HG03060 (cell line): Measurements from ENCODE around the gene SLC40A1.

Source experiments
- ATAC-seq: cut with Tn5 transposase; IDR thresholded peaks from one replicate; pipeline ENCODE4 v1.9.1; 2021; ENCODE audit warnings: low read depth, moderate number of reproducible peaks; ENCODE audit not compliant: unreplicated experiment

The SLC40A1 gene

DNA sequence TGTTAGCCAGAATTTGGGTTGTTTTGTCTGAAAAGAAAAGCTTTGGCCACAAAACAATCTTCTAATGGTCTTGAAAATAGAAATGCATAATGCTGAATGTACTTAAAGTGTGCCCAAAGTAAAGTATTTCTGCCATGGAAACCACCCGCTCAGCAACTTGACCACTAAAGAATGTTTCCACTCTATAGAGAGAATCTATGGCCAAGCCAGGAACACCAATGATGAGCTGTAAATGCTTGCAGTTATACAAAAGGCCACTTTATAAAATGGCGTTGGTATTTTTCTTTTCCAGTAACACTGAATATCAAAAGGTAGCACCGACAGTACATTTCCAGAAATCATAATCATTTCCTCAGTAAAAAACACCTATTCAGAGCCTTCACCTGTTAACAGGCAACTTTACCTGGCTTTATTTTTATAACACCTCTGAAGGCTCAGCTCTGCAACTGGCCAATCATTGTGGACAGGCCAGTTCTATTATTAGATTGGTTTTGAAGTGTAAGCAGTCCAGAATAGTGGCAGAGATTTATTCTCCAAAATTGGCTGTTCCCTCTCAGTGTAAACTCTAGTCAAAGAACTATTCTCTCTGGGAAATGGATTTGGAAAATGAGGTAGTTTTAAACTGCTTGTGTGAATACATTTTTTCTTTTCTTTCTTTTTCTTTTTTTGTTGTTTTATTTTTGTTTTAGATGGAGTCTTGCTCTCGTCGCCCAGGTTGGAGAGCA is 36.1 kb downstream of the SLC40A1 start:
- ATAC-seq, result no peak

DNA sequence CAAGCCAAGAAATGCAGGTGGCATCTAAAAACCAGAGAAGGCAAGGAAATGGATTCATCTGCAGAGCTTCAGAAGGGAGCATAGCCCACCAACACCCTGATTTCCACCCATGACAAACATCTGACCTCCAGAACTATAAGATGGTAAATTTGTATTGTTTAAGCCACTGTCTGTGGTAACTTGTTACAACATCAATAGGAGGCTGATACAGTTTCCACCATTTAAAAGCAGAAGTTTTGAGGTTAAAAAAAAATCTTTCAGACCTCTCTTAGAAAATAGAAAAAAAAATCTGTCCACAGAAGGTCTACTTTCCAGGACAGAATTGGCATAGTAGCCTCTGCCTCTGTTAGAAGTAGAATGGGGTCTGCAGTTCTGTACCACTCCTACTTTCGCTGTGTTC is 37.2 kb downstream of the SLC40A1 start:
- no peak for ATAC-seq

DNA sequence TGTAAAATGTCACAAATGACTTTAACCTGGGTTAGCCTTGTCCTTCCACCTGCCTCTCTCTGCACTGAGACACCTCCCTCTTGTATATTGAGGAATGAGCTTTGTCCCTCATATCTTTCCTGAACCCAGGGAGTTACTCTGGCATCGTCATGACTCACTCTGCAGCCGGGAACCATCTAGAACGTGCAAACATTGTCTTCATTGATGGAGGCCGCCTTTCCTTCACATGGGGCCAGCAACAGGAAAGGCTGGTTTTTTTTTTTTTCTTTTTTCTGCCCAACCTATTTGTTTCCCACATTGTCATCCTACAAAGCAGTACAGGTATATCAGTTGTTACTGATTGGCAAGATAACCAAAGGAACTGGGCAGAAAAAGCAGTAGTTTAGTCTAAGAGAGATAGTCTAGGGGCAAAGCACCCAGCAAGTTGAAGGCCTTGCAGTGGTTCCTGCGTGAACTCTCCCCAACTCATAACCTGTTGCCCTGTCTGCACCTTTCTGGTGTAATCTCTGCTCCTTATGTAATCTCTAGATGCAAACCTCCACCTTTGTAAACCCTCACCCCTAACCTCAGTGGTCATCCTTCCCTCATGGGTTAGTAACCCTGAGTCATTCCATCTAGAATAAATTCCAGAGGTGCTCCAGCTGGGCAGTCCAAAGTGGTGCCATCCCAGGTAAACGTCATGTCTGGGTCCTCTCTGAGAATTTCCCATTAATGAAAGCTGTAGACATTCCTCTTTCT is 38.3 kb downstream of the SLC40A1 start:
- no peak for ATAC-seq

DNA sequence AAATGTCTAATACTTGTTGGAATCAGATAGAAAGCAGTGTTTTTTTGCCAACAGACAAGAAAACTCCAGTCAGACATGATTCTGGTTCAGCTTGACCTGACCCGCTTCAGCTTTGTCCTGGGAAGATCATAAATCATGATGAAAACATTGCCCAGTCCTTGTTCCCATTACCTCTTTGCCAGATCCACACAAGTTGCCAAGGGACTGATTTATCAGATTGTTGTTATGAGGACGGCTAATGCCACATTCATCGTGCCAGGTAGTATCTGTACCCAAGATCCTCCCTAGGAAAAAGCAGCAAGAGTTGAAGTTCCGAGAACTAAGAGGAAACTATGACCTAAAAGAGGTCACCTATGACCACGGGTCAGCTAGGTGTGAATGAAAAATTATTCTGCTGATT is 39.0 kb downstream of the SLC40A1 start:
- no peak for ATAC-seq

DNA sequence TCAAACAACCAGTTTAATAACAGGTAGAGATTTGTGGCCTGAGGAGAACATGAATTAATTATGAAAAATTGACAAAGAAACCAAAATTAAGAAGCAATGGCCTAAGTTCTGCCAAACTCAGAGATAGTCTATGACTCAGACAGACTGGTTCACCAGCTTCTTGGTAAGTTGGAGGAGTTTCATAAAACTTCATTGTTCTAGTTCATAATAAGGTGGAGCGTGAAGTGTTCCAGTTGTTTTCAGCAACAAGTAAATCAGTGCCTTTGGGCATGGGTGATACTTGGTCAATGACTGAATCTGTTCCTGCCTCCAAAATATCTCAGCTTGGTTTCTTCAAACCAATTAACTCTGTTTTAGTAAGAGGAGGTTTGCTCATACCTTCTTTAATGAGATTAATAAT is 40.0 kb downstream of the SLC40A1 start:
- ATAC-seq, result no peak

DNA sequence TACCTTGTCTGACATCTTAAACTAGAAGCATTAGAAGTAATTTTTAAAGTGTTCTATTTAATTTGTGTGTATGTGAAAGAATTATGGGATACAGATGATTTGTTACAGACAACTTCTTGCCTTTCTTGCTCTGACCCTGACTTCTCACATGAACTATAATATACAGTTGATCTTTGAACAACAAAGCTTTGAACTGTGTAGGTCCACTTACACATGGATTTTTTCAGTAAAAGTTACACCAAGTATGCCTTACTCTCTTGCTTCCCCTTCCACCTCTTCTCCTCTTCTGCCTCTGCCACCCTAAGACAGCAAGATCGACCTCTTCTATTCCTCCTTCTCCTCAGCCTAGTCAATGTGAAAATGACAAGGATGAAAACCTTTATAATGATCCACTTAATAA is 42.2 kb downstream of the SLC40A1 start:
- no peak for ATAC-seq

DNA sequence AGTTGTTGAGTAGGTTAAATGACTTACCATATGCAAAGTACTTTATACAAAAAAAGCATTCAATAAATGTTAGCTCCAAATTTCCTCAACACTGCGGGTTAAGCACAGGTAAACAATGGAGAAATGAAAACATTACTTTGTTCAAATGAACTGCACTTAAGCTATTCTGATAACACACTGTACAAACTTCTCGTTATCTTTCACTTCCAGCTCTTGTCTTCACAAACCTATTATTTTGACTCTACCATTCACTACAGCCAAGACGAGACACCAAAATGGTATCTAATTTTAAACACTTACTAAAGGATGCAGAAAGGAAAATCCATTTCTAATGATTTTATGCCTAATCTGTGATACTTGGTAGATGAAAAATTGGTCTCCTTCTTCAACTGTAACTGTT is 43.8 kb downstream of the SLC40A1 start:
- no peak for ATAC-seq

DNA sequence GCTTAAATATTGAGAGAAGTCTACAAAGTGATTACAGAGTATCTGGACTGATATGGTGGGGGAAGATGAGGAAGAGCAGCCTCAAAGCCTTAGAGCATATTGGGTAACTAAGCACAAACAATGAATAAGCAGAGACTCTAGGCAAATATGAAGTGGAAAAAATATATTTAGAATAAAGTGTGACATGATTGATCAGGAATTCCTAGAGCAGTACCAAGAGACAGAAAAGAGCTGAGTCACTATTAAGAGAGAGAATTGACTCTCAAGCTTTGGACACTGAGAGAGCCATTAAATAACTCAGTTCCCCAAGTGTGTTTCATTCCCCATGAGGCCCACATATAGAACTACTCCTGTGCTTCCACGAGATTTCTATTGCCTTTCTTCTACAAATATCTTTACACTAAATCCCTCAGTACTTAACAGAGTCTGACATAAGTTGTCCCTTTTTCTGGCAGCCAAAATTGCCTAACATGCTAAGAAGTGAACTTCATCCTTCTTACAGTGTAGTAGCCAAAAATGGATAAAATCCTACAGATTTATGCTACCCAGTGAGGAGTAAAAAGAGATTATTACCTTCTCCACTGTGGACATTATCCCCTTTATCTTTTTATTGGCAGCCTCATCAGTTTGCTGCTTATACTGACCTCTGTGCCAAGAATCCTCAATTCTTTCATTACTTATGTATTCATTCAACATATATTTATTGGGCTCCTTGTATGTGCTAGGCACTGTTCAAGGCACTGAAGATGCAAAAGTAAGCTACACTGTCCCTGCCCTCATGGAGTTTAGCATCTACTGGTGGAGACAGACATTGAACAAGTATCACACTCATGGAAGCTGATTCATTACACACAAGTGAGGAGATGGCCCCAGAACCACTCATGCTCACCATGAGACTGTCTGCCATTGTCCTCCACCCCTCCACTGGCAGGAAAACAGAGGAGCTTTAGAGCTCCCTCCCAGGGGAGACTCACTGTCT is 45.4 kb downstream of the SLC40A1 start:
- no peak for ATAC-seq

DNA sequence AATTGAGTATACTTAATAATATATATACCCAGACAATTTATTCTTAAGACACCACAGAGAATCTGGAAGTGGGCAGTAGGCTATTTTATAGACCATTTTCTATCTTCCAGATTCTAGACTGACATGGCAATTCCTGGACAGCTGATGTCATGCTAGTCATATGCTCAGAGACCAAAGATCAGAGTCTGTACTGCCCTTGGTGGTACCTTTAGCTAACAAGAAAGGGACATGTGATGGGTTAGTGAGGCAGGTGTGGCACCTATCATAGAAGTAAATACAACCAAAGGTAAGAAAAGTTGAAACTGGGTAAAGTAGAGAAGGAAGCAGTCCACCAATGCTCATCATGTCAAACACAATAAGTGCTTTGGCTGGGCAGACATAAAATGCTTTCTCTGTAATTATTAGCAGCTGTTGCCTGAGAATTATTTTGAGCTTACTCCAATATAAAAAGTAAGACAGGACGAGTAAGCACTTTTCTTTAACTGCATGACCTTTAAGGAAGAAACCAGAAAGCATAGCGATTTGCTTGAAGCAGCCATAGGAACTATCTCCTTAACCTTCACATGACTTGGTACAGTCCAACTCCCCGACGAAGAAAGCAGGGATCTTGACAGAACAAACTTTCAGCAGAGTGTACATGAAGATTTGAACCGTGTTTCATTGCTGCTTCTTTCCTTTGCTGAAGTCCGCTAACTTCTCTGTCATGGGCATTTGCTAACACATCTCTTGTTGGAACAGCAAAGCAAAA is 47.1 kb downstream of the SLC40A1 start:
- ATAC-seq, result no peak

DNA sequence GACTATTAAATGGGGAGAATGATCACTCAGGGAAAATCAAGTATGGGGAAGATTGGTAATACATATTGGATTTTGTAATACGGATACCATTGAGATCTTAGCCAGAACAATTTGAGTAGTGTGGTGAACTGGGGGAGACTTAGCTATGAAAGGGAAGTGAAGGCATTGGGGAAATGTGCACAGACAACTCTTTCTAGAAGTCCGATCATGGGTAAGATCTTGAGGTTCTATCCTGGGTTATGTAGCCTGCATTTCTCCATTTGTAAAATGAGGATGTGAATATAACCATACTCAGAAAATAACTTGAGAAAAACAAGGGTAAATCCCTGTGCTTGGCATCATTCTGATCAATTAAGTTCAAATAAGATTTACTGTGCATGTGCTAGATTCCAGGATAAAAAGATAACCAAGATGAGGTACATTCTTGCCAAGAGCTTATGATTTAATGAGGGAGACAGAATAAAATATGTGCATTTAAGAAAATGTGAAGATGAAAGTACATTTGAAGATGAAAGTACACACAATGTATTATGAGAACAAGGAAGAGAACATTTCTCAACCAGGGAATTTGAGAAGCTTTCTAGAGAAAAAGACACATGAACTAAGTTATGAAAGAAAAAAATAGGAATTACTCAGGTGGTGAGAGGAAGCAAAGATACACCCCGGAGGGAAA is 49.5 kb downstream of the SLC40A1 start:
- ATAC-seq, result no peak

DNA sequence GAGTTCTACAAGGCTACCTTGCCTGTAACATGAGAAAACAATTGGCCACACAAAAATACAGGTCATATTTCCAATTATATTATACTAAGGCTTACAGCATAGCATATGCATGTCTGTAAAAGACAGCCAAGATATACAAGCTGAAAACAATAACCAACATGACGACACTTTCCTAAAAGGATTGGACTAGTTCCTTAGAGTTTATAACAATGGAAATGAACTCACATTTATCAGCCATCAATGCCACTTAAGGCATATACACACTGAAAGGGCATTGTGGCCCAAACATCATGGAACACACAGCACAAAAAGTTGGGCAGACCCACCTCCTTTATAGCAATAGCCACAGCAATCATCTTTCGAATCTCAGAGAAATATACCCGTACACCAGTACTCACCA is 52.0 kb downstream of the SLC40A1 start:
- no peak for ATAC-seq

DNA sequence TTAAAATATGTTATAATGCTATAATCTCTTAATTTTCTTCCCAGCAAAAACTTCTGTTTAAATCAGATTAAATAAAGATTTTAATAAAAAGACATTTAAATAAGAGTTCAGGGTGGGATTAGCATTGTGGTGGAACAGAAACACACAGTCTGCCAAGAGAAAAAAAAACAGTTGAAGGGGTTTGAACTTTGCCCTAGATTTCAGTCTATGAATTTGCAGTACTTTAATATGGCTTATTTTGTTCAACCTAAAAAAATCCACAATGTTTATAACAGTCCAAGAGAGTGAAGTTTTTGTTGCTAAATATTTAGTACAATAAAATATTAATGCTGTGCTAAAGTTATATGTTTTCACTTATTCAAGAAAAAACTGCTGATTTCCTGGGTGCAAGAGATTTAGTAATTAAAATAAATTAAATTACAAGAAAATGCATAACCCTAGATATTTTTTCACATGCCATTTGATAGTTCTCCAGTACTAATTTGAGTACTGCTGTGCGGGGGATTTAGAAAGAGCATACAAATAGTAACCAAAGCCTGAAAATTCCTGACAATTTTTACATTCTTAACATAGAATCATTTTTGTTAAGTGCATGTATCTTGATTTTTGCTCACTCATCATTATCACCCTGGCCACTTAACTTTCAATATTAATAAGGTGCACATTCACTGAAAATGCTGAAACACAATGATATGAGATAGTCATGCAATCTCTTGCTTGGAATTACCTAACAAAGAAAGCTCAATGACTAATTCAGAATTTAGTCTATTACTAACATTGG is 52.6 kb downstream of the SLC40A1 start:
- no peak for ATAC-seq

DNA sequence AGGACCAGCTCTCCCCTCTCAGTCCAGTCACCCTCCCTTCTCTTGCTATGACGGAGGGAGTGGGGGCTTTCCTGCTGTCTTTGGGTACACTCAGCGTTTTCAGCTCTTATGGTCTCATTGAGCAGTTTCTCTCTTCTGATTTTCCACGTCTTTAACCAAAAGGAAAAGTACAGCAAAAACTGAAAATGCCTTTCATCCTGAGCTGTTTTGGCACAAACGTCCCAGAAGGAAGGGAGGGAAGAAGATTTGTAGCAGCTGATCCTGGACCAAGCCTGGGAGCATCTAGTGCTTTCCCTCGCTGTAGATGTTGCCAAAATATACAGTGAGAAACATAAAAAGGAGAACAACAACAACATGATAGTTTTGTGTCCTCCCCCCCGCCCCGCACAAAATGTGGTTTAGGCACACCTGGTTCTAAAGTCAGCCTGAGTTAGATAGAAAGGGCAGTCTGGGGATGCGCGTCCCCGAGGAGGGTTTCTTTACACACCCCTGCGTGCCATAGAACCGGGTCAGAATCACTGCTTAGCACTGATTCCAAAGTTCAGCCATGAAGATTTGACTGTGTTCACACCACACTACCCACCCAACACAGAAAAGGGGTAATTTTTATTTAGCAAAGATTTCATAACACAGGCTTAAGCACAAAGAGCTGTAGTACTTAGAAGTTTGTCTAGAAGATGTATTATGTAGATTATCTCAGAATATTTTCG is 53.4 kb downstream of the SLC40A1 start:
- ATAC-seq, result no peak

DNA sequence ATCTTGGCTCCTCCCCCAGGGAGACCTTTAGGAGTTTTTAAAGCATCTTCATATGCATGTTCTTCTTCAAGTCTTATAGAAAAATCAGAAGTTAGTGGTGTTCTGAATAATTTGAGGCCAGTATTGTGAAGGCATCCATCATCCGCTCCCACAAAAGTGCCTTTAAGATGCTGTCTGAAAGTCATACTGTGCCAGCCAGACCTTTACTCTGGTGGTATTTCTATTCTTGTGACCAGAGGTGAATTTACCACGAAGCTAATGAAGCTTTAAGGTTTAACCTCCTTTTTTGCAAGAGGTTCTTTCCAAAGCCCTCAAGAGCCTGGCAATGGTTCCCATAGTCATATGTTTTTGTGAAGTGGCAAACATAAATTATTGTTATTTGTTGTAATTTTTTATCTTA is 54.3 kb downstream of the SLC40A1 start:
- ATAC-seq, result no peak

DNA sequence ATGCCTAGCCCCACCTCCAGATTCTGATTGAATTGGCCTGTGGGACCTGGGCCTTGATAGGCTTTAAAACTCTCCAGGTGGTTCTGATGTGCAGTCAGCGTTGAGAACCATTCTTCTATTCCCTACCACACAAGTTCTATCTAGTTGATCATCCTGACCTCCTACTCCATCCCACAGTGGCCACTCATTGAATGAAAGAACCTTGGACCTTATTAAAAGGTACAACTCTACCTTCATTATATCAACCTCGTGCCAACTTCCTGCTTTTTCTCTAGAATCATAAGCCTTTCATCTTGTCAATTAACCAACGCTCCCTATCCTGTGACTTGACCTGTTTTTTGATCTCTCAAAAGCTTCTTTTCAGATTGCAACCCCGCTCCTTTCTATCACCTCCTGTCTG is 55.8 kb downstream of the SLC40A1 start:
- ATAC-seq, result no peak

DNA sequence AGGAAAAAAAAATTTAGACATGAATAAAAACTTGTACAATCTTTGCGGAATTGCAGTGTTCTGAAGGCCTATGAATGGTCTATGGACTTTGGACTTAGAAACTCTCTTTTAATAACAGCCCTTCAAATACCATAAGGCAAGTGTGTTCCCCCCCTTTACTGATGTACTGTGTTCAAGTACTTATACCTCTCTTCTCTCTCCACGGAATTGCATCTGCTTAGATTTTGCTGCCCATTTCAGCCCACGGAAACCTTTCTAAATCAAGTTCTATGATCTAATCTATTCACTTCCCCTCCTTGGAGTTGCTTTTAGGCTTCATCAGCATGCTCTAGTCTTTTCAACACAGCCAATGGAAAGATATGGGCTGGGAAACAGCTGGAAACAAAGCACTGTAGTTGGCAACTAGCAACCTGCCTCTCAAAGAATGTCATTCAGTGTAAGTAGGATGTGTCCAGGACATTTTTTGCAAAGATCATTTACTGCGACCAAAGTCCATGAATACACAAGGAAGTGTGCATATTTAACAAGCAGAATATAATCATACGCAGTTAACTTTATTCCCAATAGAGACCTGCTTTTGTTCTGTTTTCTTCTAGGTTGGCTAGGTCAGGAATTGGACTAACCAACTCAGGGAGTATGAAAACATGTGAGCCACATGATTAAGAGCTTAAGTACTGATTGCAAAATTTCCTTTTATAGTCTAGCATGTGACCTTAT is 58.0 kb downstream of the SLC40A1 start:
- ATAC-seq, result no peak

DNA sequence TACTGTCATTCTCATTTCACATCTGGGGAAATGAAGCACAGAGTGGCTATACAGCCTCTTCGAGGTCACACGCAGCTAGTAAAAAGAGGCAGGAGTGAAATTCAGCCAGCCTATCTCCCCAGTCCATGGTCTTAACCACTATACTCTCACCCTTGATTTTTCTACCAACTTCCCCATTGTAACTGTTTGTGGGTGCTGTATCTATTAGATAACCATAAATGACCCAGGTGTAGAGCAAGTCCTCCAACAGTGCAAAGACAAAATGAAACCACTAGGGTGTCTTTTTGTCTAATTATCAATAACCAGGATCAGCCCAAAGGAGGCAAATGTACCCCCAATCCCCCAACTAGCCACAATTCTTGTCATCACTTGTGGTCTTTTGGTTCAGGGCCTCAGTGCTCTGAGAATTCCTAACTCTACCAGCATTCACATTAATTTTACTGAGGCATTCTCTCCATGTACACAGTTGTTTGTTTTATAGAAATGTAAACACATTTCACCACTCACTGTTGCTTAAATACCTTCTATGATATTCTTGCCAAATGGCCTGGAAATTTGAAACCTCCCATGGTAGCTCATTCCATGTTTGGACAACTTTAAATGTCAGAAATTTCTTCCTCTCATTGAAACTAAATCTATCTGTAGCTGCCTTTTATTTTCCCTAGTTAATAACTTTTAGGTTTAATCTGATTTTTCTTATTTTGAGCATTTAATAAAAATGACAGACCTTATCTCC is 58.7 kb downstream of the SLC40A1 start:
- ATAC-seq, result no peak
